Activated T-cell treated with anti-CD3 and anti-CD28 coated beads, Interleukin-2, amount 50 U/mL, for 72 hours (primary cell): ENCODE results near the gene SERTAD1. TPM values are rescaled to one million over a fixed set of nuclear protein-coding genes. Genes with fewer than 3 reads are reported as not detected.
"Not testable (repeated sequence)": the region's sequence is repeated elsewhere in the genome, so short reads cannot be mapped to it uniquely, and the experiment has no call there.

ENCODE experiments used
- ATAC-seq, 2 donors: fragments of 150-1000 bp; cut with Tn5 transposase; replicated peaks in 1 of 2; 2 replicates each; pipeline ENCODE4 v1.10.0; 2021; ENCODE audit warnings: moderate library complexity in 2 of 2, mild to moderate bottlenecking in 1 of 2
- DNase-seq, 2 donors: peaks; one replicate each; pipeline ENCODE4 v3.0.0; 2021 to 2022; ENCODE audit warnings: mixed read lengths in 1 of 2
- H3K27ac Mint-ChIP-seq: one replicate; pipeline ENCODE4 v1.8.0; 2022; ENCODE audit warnings: mild to moderate bottlenecking, moderate library complexity, mixed read lengths
- H3K27me3 Mint-ChIP-seq: one replicate; pipeline ENCODE4 v1.8.0; 2022; ENCODE audit warnings: low read depth, mixed read lengths
- H3K36me3 Mint-ChIP-seq, 2 donors: one replicate each; pipeline ENCODE4 v1.8.0; 2022; ENCODE audit warnings: mixed read lengths in 2 of 2, mild to moderate bottlenecking in 1 of 2; ENCODE audit not compliant: insufficient read depth in 2 of 2
- H3K4me1 Mint-ChIP-seq: one replicate; pipeline ENCODE4 v1.8.0; 2022; ENCODE audit warnings: low read depth, mixed read lengths
- H3K4me3 Mint-ChIP-seq, 2 donors: one replicate each; pipeline ENCODE4 v1.8.0; 2022; ENCODE audit warnings: mild to moderate bottlenecking in 2 of 2, mixed read lengths in 2 of 2, moderate library complexity in 2 of 2
- H3K9me3 Mint-ChIP-seq, 2 donors: one replicate each; pipeline ENCODE4 v1.8.0; 2022; ENCODE audit warnings: mixed read lengths in 2 of 2
- total RNA-seq, 2 donors: library from RNA; stranded (reverse); gene quantifications; one replicate each; pipeline ENCODE4 v1.2.3, GENCODE V29; 2022

SERTAD1 gene
- total RNA-seq, 2 donors from 2014 or later: 12.9 to 16.9 TPM

- Mint-ChIP-seq H3K27ac (no peak overlapping the region), H3K4me3 (no peak overlapping the region), H3K36me3 (no peaks in the 10 kb centered on the region), H3K9me3 (no peaks in the 10 kb centered on the region), H3K27me3 (peaks cover 5% of the 10 kb centered on the region), H3K4me1 (peaks cover 23% of the 10 kb centered on the region)
- ATAC-seq (no peak), DNase-seq (no peak)
Measured at GRCh38 chr19:40414542-40415535, 11.0 kb downstream of the SERTAD1 start.

DNA sequence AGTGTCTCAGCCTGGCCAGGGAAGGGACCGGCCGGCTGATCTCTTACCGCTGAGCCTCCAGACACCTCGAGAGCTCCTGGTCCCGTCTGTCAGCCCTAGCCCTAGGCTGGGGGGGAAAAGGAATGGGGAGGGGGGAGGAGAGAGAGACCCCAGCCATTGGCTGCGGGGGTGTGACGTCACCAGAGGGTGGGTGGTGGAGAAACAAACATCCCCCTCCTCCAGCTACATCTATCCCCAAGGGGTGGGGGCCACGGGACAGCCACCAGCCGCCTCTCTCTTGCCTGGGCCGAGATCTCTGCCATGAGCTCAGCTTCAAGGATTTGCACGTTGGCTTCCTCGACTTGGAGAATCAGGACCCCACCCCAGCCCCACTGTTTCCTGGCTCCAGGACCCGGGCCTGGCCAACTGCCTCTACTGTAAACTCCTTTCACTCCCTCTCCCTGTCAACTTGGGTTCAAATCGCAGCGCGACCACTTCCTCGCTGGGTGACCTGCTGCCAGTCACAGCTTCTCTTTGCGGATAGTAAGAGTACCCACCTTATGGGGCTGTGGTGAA, 12.4 kb downstream of the SERTAD1 start, which contains the start of gene PRX:
Gene PRX, minus strand, starts transcription at position 88 of the 555 bp plus-strand sequence. CDS start 5,446 bp downstream, outside the sequence.
- Mint-ChIP-seq H3K9me3 (no peaks in the 10 kb centered on the region), H3K27me3 (peaks cover 3% of the 10 kb centered on the region), H3K36me3 (no peaks in the 10 kb centered on the region), H3K27ac (no peak within 1 kb of the TSS), H3K4me1 (peaks cover 14% of the 10 kb centered on the region), H3K4me3 (no peak within 1 kb of the TSS)
- DNase-seq: no peak
- ATAC-seq: no peak

DNA sequence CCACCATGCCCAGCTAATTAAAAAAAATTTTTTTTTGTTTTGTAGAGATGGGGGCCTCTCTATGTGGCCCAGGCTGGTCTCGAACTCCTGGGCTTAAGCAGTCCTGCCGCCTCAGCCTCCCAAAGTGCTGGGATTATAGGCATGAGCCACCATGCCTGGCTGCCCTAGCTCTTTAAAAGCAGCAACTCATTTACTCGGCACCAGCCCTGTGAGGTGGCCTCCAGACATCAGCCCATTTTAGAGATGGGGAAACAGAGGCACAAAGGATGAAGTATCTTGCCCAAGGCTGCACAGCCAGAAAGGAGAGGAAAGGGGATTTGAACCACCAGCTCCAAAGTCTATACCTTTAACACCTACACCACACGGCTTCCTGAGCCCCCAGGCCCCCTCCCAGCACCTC, 12.9 kb downstream of the SERTAD1 start:
- ATAC-seq (no peak), DNase-seq (no peak)
- Mint-ChIP-seq H3K4me1 (peaks cover 13% of the 10 kb centered on the region), H3K9me3 (no peaks in the 10 kb centered on the region), H3K27me3 (no peaks in the 10 kb centered on the region), H3K4me3 (no peak overlapping the region), H3K36me3 (no peaks in the 10 kb centered on the region), H3K27ac (no peak overlapping the region)

DNA sequence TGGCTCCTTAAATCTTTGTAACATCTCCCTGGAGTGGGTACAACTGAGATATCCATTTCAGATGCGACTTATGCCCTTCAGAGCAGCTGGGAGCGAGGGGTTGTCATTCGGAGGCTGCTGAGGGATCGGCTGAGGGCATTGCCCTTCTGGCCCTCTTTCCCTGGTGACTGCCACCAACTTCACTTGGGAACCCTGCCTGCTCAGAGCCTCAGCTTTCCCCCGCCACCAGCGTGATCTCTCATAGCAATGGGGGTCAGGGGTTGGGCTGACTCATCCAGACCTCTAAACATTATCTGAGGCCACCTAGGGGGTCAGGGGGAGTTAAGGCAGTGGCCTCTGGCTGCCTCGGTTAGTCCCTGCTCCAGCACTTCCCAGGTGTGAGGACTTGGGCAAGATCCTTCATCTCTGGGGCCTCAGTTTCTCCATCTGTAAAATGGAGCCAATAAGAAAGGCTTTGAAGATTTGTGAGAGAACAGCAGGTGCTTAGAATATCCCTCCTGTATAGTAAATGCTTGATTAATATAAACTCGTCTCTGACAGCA, 13.8 kb downstream of the SERTAD1 start:
- no peak for ATAC-seq
- H3K36me3 Mint-ChIP-seq: no peaks in the 10 kb centered on the region
- DNase-seq: no peak
- H3K4me1 Mint-ChIP-seq: peaks cover 12% of the 10 kb centered on the region
- H3K4me3 Mint-ChIP-seq: no peak overlapping the region
- H3K9me3 Mint-ChIP-seq: no peaks in the 10 kb centered on the region
- no peak overlapping the region for H3K27ac Mint-ChIP-seq
- no peaks in the 10 kb centered on the region for H3K27me3 Mint-ChIP-seq

DNA sequence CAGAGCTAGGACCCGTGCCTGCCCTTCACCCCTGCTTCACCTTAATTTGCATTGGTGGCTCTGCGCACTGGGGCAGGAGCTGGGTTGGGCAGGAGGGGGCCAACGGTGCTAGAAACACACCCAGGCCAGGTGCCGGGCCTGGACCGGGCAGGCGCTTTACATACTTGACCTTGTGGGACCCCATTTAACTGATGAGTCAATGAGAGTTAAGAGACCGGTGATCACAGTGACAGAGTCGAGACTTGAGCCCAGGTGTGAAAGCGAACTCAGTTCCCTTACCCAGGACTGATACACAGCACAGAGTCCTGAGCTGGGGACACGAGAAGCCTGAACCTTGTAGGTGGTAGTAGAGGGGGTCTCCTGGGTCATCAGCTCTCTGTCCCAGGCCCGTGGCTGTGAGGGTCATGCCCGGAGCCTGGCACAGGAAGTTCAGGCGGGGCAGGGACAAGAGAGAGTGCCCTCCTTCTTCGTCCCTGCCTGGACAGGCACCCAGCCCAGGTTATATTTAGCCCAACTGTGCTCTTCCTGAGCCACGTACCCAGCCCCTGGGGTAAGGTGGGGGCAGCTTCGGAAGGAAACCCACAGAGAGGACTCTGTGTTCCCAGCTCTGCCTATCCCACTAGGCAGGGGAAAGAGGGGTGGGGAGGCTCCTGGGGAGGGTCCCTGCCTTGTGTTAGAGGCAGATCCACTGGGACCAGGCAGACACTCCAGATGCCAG, 14.5 kb downstream of the SERTAD1 start:
- no peak for ATAC-seq
- H3K36me3 Mint-ChIP-seq: no peaks in the 10 kb centered on the region
- no peak for DNase-seq
- H3K27me3 Mint-ChIP-seq: no peaks in the 10 kb centered on the region
- H3K4me3 Mint-ChIP-seq: no peak overlapping the region
- H3K4me1 Mint-ChIP-seq: peaks cover 8% of the 10 kb centered on the region
- no peaks in the 10 kb centered on the region for H3K9me3 Mint-ChIP-seq
- no peak overlapping the region for H3K27ac Mint-ChIP-seq

GRCh38 chr19:40410030-40410389, 15.8 kb downstream of the SERTAD1 start:
- Mint-ChIP-seq H3K27me3 (no peaks in the 10 kb centered on the region), H3K4me3 (no peak overlapping the region), H3K9me3 (no peaks in the 10 kb centered on the region), H3K36me3 (no peaks in the 10 kb centered on the region), H3K4me1 (peaks cover 8% of the 10 kb centered on the region), H3K27ac (no peak overlapping the region)
- ATAC-seq: no peak
- DNase-seq: no peak

GRCh38 chr19:40408598-40408925, 17.2 kb downstream of the SERTAD1 start:
- ATAC-seq, H3K4me3 Mint-ChIP-seq, DNase-seq, H3K27ac Mint-ChIP-seq, H3K36me3 Mint-ChIP-seq, H3K27me3 Mint-ChIP-seq, H3K9me3 Mint-ChIP-seq: not testable (repeated sequence)
- peaks cover 18% of the 10 kb centered on the region for H3K4me1 Mint-ChIP-seq

DNA sequence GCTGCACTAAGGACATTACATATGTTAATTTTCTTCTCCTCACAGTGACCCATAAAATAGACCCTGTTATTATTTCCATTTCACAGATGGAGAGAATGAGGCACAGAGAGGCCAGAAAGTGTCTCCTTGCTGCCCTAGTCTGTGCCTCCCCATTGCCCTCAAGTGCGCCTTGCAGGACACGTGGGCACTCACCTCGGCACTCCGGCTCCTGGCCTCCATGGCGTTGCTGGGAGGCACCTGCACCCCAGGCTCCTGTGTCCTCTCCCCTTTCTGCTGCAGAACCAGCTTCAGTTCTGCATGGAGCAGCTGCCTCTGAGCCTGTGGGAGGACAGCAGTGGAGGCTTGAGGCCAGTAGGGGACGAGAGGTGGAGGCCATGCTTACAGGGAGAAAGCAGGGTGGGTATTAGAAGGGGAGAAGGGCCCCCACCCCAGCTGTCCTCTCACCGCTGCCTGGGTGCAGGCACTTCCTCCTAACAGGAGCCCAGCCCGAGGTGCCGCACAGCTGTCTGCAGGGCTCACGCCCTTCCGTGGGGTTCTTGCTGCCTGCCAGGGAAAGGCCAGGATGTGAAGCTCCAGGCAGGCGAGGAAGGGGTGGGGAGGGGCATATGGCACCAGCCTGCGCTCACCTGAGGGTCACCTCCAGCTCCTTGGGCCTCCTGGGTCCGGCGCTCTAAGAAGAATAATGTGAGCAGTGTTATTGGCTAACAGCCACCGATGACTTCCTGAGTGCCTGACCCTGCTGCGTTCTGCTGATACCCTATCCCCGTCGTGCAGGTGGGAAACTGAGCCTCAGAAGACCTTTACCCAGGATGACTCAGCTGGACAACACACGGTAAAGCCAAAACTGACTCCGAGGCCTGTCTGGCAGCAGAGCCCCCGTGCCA, 17.8 kb downstream of the SERTAD1 start:
- no peak for ATAC-seq
- no peak for DNase-seq
- no peak overlapping the region for H3K4me3 Mint-ChIP-seq

GRCh38 chr19:40403262-40403984, 22.4 kb downstream of the SERTAD1 start:
- peak overlapping the region; percentile 89 to 91 for H3K4me3 Mint-ChIP-seq
- H3K36me3 Mint-ChIP-seq: no peaks in the 10 kb centered on the region
- H3K9me3 Mint-ChIP-seq: no peaks in the 10 kb centered on the region
- H3K27me3 Mint-ChIP-seq: no peaks in the 10 kb centered on the region
- no peak overlapping the region for H3K27ac Mint-ChIP-seq
- ATAC-seq (peak; percentile 67 to 75), DNase-seq (peak; percentile 90)
- H3K4me1 Mint-ChIP-seq: peaks cover 39% of the 10 kb centered on the region

More for the DNA sequence above, 17.8 kb downstream of the SERTAD1 start:
- Mint-ChIP-seq H3K27ac (no peak overlapping the region), H3K4me1 (peaks cover 24% of the 10 kb centered on the region), H3K9me3 (no peaks in the 10 kb centered on the region), H3K27me3 (no peaks in the 10 kb centered on the region), H3K36me3 (no peaks in the 10 kb centered on the region)

- Mint-ChIP-seq H3K4me3 (no peak overlapping the region), H3K36me3 (no peaks in the 10 kb centered on the region), H3K9me3 (no peaks in the 10 kb centered on the region), H3K27me3 (no peaks in the 10 kb centered on the region), H3K4me1 (peaks cover 30% of the 10 kb centered on the region), H3K27ac (no peak overlapping the region)
- DNase-seq (no peak), ATAC-seq (no peak)
Measured at GRCh38 chr19:40400559-40400958, 25.2 kb downstream of the SERTAD1 start.

- Mint-ChIP-seq H3K4me3 (peak overlapping the region in 1 of 2 donors; percentile 14), H3K27me3 (no peaks in the 10 kb centered on the region), H3K27ac (no peak overlapping the region), H3K9me3 (no peaks in the 10 kb centered on the region), H3K36me3 (no peaks in the 10 kb centered on the region), H3K4me1 (peaks cover 21% of the 10 kb centered on the region)
- peak; percentile 76 to 84 for ATAC-seq
- DNase-seq: peak; percentile 63 to 75
Measured at GRCh38 chr19:40398417-40399131, 27.2 kb downstream of the SERTAD1 start.
